Endothelial cell of umbilical vein (primary cell): Measurements from ENCODE around the gene BCAS3. TPM values are rescaled to one million over a fixed set of nuclear protein-coding genes. Genes with fewer than 3 reads are reported as not detected.

Experiments
- BruUV-seq: library from RNA; stranded (reverse); fragments of 400-500 nt; replicated peaks from 2 replicates; lab custom pipeline; 2021; lab: Mats Ljungman, UMichigan
- CTCF ChIA-PET: fragments of 300-600, 350-600 bp; sonication (Branson Sonifier 250); formaldehyde crosslinking; loops from one replicate; lab custom pipeline; 2021; ENCODE audit warnings: antibody characterized with exemption, inconsistent platforms; lab: Charles Lee
- POLR2A ChIA-PET: fragments of 300-600, 350-600 bp; sonication (Branson Sonifier 250); formaldehyde crosslinking; loops from one replicate; lab custom pipeline; 2021; ENCODE audit warnings: antibody characterized with exemption, inconsistent platforms; lab: Charles Lee
- DNase-seq: peaks from one replicate; pipeline ENCODE4 v3.0.0-alpha.2; 2011; ENCODE audit warnings: low read depth, low spot score
- FAIRE-seq: peaks from 2 replicates; lab custom pipeline; 2011; peaks lifted over from hg19 to GRCh38; lab: Jason Lieb, UNC
- H2AFZ ChIP-seq: 2 replicates; pipeline ENCODE4 v1.6.0; 2012; ENCODE audit warnings: low read depth, low read length, control low read depth, inconsistent platforms
- H3K27ac ChIP-seq: 2 replicates; pipeline ENCODE4 v1.5.1; 2011; ENCODE audit warnings: low read depth, mild to moderate bottlenecking, control low read depth, low read length, moderate library complexity; ENCODE audit not compliant: insufficient read depth
- H3K27me3 ChIP-seq, 2 experiments: 2 replicates each; pipeline versions ENCODE4 v1.6.0 to v1.6.1; 2011; ENCODE audit warnings: low read length in 2 of 2, mixed read lengths in 1 of 2; ENCODE audit not compliant: control insufficient read depth in 2 of 2, insufficient read depth in 2 of 2
- H3K36me3 ChIP-seq, 2 experiments: 2 replicates in 1 of 2; 3 replicates in 1 of 2; pipeline ENCODE4 v1.5.1; 2011; ENCODE audit warnings: low read length in 2 of 2, mild to moderate bottlenecking in 1 of 2, moderate library complexity in 1 of 2; ENCODE audit not compliant: control insufficient read depth in 2 of 2, insufficient read depth in 2 of 2; ENCODE audit errors: extremely low read depth in 1 of 2
- H3K4me1 ChIP-seq: 3 replicates; pipeline ENCODE4 v1.5.1; 2011; ENCODE audit warnings: mild to moderate bottlenecking, low read length; ENCODE audit not compliant: control insufficient read depth, insufficient read depth; ENCODE audit errors: extremely low read depth
- H3K4me2 ChIP-seq: 2 replicates; pipeline ENCODE4 v1.6.1; 2011; ENCODE audit warnings: low read length, control low read depth, mixed read lengths; ENCODE audit not compliant: insufficient read depth
- H3K4me3 ChIP-seq, 3 experiments: fragments of 200-600 bp in 1 of 3; sonication (generic), shearing (Covaris generic) in 1 of 3; replicated peaks in 1 of 3; 2 replicates each; pipeline ENCODE4 v1.5.1; 2011 to 2016; ENCODE audit warnings: control low read depth in 3 of 3, low read length in 3 of 3, mild to moderate bottlenecking in 2 of 3, inconsistent platforms in 1 of 3, low read depth in 1 of 3, moderate library complexity in 1 of 3; ENCODE audit not compliant: insufficient read depth in 1 of 3
- H3K79me2 ChIP-seq: 2 replicates; pipeline ENCODE4 v1.6.0; 2012; ENCODE audit warnings: low read length, inconsistent platforms; ENCODE audit not compliant: control insufficient read depth, insufficient read depth
- H3K9ac ChIP-seq: replicated peaks from 2 replicates; pipeline ENCODE3; 2011; ENCODE audit warnings: low read length, control low read depth; ENCODE audit not compliant: insufficient read depth; ENCODE audit errors: extremely low read depth
- H3K9me1 ChIP-seq: replicated peaks from 3 replicates; pipeline ENCODE4 v1.6.0; 2011; ENCODE audit warnings: mild to moderate bottlenecking, low read length; ENCODE audit not compliant: control insufficient read depth, insufficient read depth; ENCODE audit errors: extremely low read depth
- H3K9me3 ChIP-seq: replicated peaks from 2 replicates; pipeline ENCODE4 v1.5.1; 2012; ENCODE audit warnings: low read length, inconsistent platforms; ENCODE audit not compliant: control insufficient read depth, insufficient read depth
- H4K20me1 ChIP-seq: replicated peaks from 2 replicates; pipeline ENCODE3; 2011; ENCODE audit warnings: mild to moderate bottlenecking, low read length; ENCODE audit not compliant: control insufficient read depth, insufficient read depth; ENCODE audit errors: extremely low read depth
- CTCF ChIP-seq, 2 donors: IDR thresholded peaks; 1 replicate in 1 of 2; 2 replicates in 1 of 2; pipeline ENCODE4 v1.5.1; 2011; ENCODE audit warnings: low read length in 2 of 2, mild to moderate bottlenecking in 2 of 2, moderate library complexity in 2 of 2, control low read depth in 1 of 2, inconsistent platforms in 1 of 2, low read depth in 1 of 2; ENCODE audit not compliant: insufficient read depth in 1 of 2; ENCODE audit errors: extremely low read depth in 1 of 2
- EZH2 ChIP-seq: IDR thresholded peaks from 2 replicates; pipeline ENCODE4 v1.6.1; 2012; ENCODE audit warnings: borderline replicate concordance, low read depth, mild to moderate bottlenecking, moderate library complexity, low read length, inconsistent platforms; ENCODE audit not compliant: severe bottlenecking
- FOS ChIP-seq: IDR thresholded peaks from 2 replicates; pipeline ENCODE4 v1.6.1; 2011; ENCODE audit warnings: mild to moderate bottlenecking, low read length, moderate library complexity, borderline replicate concordance; ENCODE audit not compliant: insufficient read depth
- GATA2 ChIP-seq: IDR thresholded peaks from 2 replicates; pipeline ENCODE4 v1.7.0; 2011; ENCODE audit warnings: low read depth, mild to moderate bottlenecking, moderate library complexity, mixed read lengths, low read length; ENCODE audit not compliant: insufficient read length, insufficient read depth
- JUN ChIP-seq: IDR thresholded peaks from 2 replicates; pipeline ENCODE4 v1.6.1; 2011; ENCODE audit warnings: borderline replicate concordance, low read depth; ENCODE audit not compliant: insufficient read length, insufficient read depth
- MAX ChIP-seq: IDR thresholded peaks from 2 replicates; pipeline ENCODE4 v1.6.1; 2011; ENCODE audit not compliant: insufficient read depth, insufficient read length
- MYC ChIP-seq: IDR thresholded peaks from one replicate; pipeline ENCODE4 v1.6.1; 2011; ENCODE audit warnings: mild to moderate bottlenecking, low read depth, low read length
- POLR2A ChIP-seq: IDR thresholded peaks from 2 replicates; pipeline ENCODE4 v1.6.1; 2012; ENCODE audit warnings: low read depth, mild to moderate bottlenecking, control low read depth, low read length
- POLR2AphosphoS5 ChIP-seq: IDR thresholded peaks from 2 replicates; pipeline ENCODE4 v1.6.1; 2012; ENCODE audit warnings: low read depth, mild to moderate bottlenecking, control low read depth, low read length, moderate library complexity; ENCODE audit not compliant: insufficient read depth
- dilution Hi-C: fragments of 300-500 bp; cut with MboI; formaldehyde crosslinking; loops from one replicate; pipeline ENCODE4 v1.15.0; 2019; ENCODE audit warnings: low sequenced_read_pairs; ENCODE audit not compliant: extremely low pct_ligation_motif_present
- intact Hi-C: fragments of 100-400 bp; cut with micrococcal nuclease; formaldehyde crosslinking; loops from one replicate; pipeline ENCODE4 v1.10.0; 2022
- polyA plus RNA-seq, 4 experiments: library from polyadenylated mRNA; depleted of rRNA in 3 of 4; stranded (reverse) in 3 of 4; unstranded in 1 of 4; fragments of >200 nt; gene quantifications; 2 replicates each; pipeline versions ENCODE4 v1.2.1 to v1.2.3, GENCODE V29; 2011 to 2012; ENCODE audit warnings: missing spikeins in 1 of 4
- total RNA-seq: library from RNA; stranded (reverse); gene quantifications from 2 replicates; pipeline ENCODE4 v1.2.3, GENCODE V29; 2021

Gene BCAS3
- total and polyA plus RNA-seq, 2 donors (not counting 3 experiments of a cell fraction or from before 2014, with no cell fraction given), result 8.2 to 16.0 TPM

GRCh38 chr17:60851181-60851580 is 173.5 kb downstream of the BCAS3 start:
- ChIA-PET POLR2A (no interaction called here), CTCF (interaction anchor here (0.6 to 2.1 kb wide), 4 partner anchors 11 to 439 kb away, joined by 3 to 7 read pairs (median 3); no protein-coding TSS in a partner anchor)
- no peaks in the 10 kb centered on the region for H3K9me3 ChIP-seq
- FAIRE-seq (no peak), DNase-seq (no peak)
- no peak overlapping the region for H3K4me3 ChIP-seq
- no peaks in the 10 kb centered on the region for H3K27me3 ChIP-seq
- dilution Hi-C loops, result no loop called here
- H3K79me2 ChIP-seq, result no peaks in the 10 kb centered on the region
- TF ChIP-seq EZH2, result no peak
- no peak for TF ChIP-seq MAX
- TF ChIP-seq MYC, result no peak
- TF ChIP-seq GATA2, result no peak
- TF ChIP-seq CTCF (IDR thresholded peaks at IDR 0.05; ENCODE audit: extremely low read depth in 1 of 2, insufficient read depth in 1 of 2, low read depth in 1 of 2, low read length in 2 of 2), result no peak
- TF ChIP-seq JUN, result no peak
- TF ChIP-seq POLR2AphosphoS5, result no peak
- TF ChIP-seq FOS, result no peak
- no peak for TF ChIP-seq POLR2A
- H3K27ac ChIP-seq, result no peak overlapping the region
- BruUV-seq, result no TSS peak
- H3K36me3 ChIP-seq, result no peaks in the 10 kb centered on the region
- no peak overlapping the region for H3K4me2 ChIP-seq
- no peaks in the 10 kb centered on the region for H4K20me1 ChIP-seq
- H3K4me1 ChIP-seq, result no peaks in the 10 kb centered on the region
- intact Hi-C loops, result no loop called here
- H2AFZ ChIP-seq, result no peak overlapping the region
- H3K9me1 ChIP-seq, result no peaks in the 10 kb centered on the region
- no peak overlapping the region for H3K9ac ChIP-seq
